ENCODE results near the gene TMEM50A.
A peak's percentile ranks its signal among the peaks of the same experiment; 100 is the strongest.
"Not testable (repeated sequence)": the region's sequence is repeated elsewhere in the genome, so short reads cannot be mapped to it uniquely, and the experiment has no call there.

Gene TMEM50A

DNA sequence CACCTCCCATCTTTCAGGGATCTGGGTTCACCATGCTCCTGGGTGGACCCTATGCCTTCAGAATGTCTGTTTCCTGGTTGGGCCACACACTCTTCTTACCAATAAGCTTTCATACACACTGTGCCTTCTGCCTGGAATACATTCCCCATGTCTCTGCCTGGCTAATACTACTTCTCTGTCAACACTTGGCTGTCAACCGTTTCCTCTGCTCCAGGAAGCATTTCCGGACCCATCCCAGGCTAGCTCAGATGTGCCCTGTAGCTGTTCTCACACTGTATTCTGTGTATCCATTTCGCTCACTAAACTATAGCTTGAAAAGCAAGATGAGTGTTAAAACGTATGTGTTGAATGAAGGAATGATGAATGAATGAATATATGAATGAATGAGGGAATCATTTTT lies 49.0 kb downstream of the TMEM50A start:
- not testable (repeated sequence) for DNase-seq (ENCODE audit: low read depth)

- DNase-seq (ENCODE audit: low read depth), result not testable (repeated sequence)
Observed at GRCh38 chr1:25388691-25389090, 50.6 kb downstream of the TMEM50A start.

GRCh38 chr1:25389721-25390120 lies 51.6 kb downstream of the TMEM50A start:
- DNase-seq (ENCODE audit: low read depth), result not testable (repeated sequence)

DNA sequence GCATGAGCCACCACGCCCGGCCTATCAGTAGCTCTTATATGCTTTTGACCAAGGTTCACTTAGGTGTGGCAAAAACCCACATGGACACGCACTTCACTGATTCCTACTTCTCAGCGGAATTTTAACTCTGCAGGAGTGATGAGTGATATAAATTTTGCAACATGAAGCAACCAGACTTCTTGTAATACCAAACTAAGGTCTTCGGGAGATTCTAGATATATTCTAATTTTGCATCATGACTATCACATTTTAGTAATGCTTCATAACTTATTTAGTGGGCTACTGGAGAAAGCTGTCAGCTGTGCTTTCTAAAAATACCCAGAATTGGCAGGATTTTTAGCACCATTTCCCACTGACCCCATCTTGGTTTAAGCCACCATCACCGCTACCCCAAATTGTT lies 54.7 kb downstream of the TMEM50A start:
- DNase-seq (ENCODE audit: low read depth), result no peak

DNA sequence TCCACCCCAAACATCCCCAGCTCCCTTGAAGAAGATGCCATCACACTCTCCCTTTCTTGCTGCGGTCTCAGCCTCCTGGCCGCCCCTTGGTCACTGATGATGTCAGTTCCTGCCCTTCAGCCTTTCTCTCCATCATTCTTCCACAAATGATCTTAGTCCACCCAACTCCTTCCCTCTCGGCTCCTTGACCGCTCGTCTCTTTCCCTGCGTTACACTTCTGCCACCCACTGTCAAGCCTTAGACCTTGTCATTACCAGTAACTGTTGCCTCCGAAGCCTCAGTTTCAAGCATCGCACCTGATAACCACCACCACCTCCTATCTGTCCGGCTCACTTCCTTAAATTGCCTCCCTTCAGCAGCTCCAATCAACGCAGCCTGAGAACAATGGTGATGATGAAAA lies 59.4 kb downstream of the TMEM50A start:
- DNase-seq (ENCODE audit: low read depth), result peak; percentile 9

DNA sequence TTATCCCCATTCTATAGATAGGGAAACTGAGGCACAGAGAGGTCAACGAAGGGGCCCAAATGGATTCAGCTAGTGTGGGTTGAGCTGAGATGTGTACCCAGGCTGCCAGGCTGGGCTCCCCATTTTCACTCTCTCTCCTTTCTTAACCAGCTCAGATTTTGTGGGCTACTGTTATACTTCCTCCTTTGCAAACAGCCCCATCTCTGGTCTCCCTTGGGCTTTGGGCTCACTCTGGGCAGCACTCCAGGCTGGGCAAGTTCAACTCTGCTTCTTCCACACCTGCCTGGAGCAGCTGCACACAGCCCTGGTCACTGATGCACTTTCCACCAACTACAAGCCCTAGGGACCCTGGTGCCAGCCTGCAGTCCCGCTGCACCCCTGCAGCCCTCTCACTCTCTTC lies 59.9 kb downstream of the TMEM50A start:
- not testable (repeated sequence) for DNase-seq (ENCODE audit: low read depth)

GRCh38 chr1:25402947-25403803 lies 65.0 kb downstream of the TMEM50A start:
- not testable (repeated sequence) for DNase-seq (ENCODE audit: low read depth)

DNA sequence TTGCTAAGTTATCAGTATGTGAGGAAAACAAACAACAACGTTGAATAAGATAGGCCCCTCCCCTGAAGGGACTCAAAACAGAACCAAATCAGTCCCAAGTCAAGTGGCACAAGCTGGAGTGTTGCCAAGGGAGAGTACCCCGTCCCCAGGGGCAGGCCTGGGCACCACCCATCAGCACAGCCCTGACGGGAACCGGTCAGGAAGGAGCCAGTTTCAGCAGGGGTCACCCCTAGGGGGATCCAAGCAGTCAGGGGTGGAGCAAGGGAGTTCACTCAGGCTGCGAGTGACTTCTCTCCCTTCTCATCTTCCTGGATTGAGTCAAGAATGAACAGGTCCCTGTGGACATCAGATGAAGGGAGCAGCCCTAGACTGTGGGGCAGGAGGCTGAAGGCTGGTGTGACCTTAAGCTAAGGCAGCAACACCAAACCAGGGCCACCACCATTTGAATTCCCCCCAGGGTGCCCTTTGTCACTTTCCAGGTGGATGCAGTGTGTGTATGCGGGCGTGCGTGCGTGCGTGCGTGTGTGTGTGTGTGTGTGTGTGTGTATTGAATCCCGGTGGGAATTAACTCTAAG lies 67.7 kb downstream of the TMEM50A start:
- DNase-seq (ENCODE audit: low read depth), result not testable (repeated sequence)

DNA sequence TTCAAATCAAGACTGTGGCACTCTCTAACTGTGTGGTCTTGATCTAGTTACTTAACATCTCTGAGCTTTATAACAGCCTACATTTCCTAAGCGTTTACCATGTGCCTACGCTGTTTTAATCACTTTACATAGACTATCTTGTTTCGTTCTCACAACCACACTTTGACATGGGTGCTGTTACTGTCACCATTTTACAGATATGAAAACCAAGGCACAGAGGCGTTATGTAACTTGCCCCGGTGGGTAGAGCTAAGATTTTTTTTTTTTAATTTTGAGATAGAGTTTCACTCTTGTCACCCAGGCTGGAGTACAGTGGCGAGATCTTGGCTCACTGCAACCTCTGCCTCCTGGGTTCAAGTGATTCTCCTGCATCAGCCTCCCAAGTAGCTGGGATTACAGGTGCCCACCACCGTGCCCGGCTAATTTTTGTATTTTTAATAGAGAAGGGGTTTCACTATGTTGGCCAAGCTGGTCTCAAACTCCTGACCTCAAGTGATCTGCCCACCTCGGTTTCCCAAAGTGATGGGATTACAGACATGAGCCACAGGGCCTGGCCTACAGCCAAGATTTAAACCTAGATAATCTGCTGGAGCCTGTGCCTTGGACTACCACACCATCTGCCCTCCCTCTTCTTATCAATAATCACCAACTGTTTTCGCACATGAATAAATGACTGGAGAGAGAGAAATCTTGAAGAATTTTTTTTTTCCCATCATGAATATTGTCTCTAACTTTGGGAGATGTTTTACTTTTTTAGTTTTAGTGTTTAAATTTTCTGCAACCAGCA lies 71.7 kb downstream of the TMEM50A start:
- DNase-seq (ENCODE audit: low read depth), result not testable (repeated sequence)

All from fibroblast of gingiva (primary cell).